WI38 (cell line): ENCODE results near the gene TMEM116.
"Not testable (repeated sequence)": the region's sequence is repeated elsewhere in the genome, so short reads cannot be mapped to it uniquely, and the experiment has no call there.

Source experiments
- H3K4me3 ChIP-seq: 2 replicates; pipeline ENCODE4 v1.5.1; 2011; ENCODE audit warnings: low read depth, mild to moderate bottlenecking, control low read depth, low read length
- CTCF ChIP-seq: IDR thresholded peaks from 2 replicates; pipeline ENCODE4 v1.5.1; 2012; ENCODE audit warnings: low read depth, mild to moderate bottlenecking, control low read depth, low read length

Gene TMEM116

DNA sequence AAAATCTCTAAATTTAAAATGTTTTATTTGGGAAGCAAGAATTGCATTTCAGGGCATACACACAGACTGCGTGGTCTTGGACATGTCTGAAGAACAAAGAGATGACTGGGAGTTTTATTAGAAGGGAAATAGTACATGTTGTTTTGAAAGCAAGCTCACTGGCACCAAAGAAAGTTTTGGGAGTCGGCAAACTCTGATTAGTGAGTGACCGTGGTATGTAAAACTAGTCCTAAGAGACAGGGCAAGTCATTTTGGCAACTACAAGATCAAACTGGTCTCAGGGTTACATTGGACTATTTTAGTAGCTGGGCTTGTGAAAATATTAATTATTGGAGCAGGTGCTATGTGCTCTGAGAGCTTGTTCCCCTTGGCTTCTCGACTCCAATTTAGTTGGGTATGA, 14.9 kb downstream of the TMEM116 start:
- no peak for TF ChIP-seq CTCF

DNA sequence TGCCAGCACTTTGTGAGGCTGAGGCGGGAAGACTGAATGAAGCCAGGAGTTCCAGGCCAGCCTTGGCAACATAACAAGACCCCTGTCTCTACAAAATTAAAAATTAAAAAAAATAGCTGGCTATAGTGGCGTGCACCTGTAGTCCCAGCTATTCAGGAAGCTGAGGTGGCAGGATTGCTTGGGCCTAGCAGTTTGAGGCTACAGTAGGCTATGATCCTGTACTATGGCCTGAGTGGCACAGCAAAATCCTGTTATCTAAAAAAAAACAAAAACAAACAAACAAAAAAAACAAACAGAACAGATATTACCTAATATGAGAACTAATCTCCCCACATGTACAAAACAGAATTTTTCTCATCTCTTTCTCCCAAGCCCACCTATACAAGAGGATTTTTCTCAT, 15.7 kb downstream of the TMEM116 start:
- no peak for TF ChIP-seq CTCF
- no peak overlapping the region for H3K4me3 ChIP-seq

More for the DNA sequence above, 14.9 kb downstream of the TMEM116 start:
- H3K4me3 ChIP-seq: no peak overlapping the region

GRCh38 chr12:111995782-111996480, 17.0 kb downstream of the TMEM116 start:
- TF ChIP-seq CTCF: no peak
- H3K4me3 ChIP-seq: no peak overlapping the region

- H3K4me3 ChIP-seq: not testable (repeated sequence)
Observed at GRCh38 chr12:111994211-111995111, 18.5 kb downstream of the TMEM116 start.

GRCh38 chr12:111993292-111994150, 19.4 kb downstream of the TMEM116 start:
- TF ChIP-seq CTCF: no peak
- no peak overlapping the region for H3K4me3 ChIP-seq

GRCh38 chr12:111992464-111992863, 20.5 kb downstream of the TMEM116 start:
- H3K4me3 ChIP-seq: no peak overlapping the region
- TF ChIP-seq CTCF: no peak

DNA sequence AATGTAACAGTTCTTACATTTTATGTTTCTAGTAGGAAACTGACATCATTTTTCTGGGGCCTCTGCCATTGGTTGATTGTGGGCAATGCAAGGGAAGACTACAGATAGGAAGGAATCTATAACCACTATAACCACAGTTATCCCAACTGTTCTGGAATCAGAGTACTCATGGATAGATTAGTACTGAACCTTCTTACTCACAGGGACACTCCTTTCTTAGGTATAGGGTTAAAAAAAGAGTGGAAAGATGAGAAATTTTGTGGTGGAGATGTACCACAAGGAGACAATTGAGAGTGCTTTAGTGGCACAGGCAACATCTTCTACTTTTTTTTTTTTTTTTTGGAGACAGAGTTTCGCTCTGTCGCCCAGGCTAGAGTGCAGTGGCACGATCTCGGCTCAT, 21.0 kb downstream of the TMEM116 start:
- no peak for TF ChIP-seq CTCF
- no peak overlapping the region for H3K4me3 ChIP-seq
